Thyroid gland (tissue), 4 donors: ENCODE data around the gene SMS. TPM values are rescaled to one million over a fixed set of nuclear protein-coding genes. Genes with fewer than 3 reads are reported as not detected.
"Not testable (repeated sequence)": the region's sequence is repeated elsewhere in the genome, so short reads cannot be mapped to it uniquely, and the experiment has no call there.

Experiments used
- DNase-seq, 2 donors: peaks; one replicate each; pipeline ENCODE4 v3.0.0-alpha.2; 2019
- H3K27ac ChIP-seq, 3 donors: fragments of 200-600 bp; sonication (generic); 1 replicate in 2 of 3; 2 replicates in 1 of 3; pipeline ENCODE4 v1.5.1; 2016 to 2019; ENCODE audit warnings: mild to moderate bottlenecking in 1 of 3, moderate library complexity in 1 of 3
- H3K27me3 ChIP-seq: fragments of 200-600 bp; sonication (generic); one replicate; pipeline ENCODE4 v1.5.1; 2019
- H3K36me3 ChIP-seq, 2 donors: fragments of 200-600 bp; sonication (generic); one replicate each; pipeline ENCODE4 v1.5.1; 2016 to 2019
- H3K4me1 ChIP-seq, 2 donors: fragments of 200-600 bp; sonication (generic); one replicate each; pipeline ENCODE4 v1.5.1; 2017 to 2019
- H3K4me3 ChIP-seq, 3 donors: fragments of 200-600 bp; sonication (generic); replicated peaks in 1 of 3; 1 replicate in 2 of 3; 2 replicates in 1 of 3; pipeline ENCODE4 v1.5.1; 2016; ENCODE audit warnings: mild to moderate bottlenecking in 1 of 3
- H3K9me3 ChIP-seq: fragments of 200-600 bp; sonication (generic); one replicate; pipeline ENCODE4 v1.5.1; 2017
- POLR2A ChIP-seq, 2 donors: fragments of 450-650 bp; IDR thresholded peaks; one replicate each; pipeline ENCODE4 v1.6.1; 2017; ENCODE audit warnings: antibody characterized with exemption in 2 of 2, mild to moderate bottlenecking in 2 of 2, moderate library complexity in 1 of 2
- WGBS, 2 donors: methylation state at CpG; one replicate each; pipeline ENCODE4 v1.1.5; 2017; 5-methylcytosine and 5-hydroxymethylcytosine counted together
- intact Hi-C: fragments of 100-400 bp; cut with DNase I; formaldehyde crosslinking; loops from one replicate; pipeline ENCODE4 v1.15.1; 2023
- total RNA-seq, 4 donors: library from RNA; depleted of rRNA; stranded (reverse); fragments of >200 nt; gene quantifications; one replicate each; pipeline ENCODE4 v1.2.3, GENCODE V29; 2016
- TF ChIP-seq, protein P1 (sequence below), 6 experiments: fragments of 200-600 bp in 3 of 6; fragments of 450-650 bp in 3 of 6; sonication (generic) in 3 of 6; IDR thresholded peaks; one replicate each; pipeline ENCODE4 v1.5.1; 2016 to 2019; ENCODE audit warnings: antibody characterized with exemption in 6 of 6, mild to moderate bottlenecking in 2 of 6, inconsistent platforms in 1 of 6, moderate library complexity in 1 of 6

The SMS gene
- total RNA-seq, 4 donors from 2014 or later, result 89.6 to 128 (median 91.4) TPM

DNA sequence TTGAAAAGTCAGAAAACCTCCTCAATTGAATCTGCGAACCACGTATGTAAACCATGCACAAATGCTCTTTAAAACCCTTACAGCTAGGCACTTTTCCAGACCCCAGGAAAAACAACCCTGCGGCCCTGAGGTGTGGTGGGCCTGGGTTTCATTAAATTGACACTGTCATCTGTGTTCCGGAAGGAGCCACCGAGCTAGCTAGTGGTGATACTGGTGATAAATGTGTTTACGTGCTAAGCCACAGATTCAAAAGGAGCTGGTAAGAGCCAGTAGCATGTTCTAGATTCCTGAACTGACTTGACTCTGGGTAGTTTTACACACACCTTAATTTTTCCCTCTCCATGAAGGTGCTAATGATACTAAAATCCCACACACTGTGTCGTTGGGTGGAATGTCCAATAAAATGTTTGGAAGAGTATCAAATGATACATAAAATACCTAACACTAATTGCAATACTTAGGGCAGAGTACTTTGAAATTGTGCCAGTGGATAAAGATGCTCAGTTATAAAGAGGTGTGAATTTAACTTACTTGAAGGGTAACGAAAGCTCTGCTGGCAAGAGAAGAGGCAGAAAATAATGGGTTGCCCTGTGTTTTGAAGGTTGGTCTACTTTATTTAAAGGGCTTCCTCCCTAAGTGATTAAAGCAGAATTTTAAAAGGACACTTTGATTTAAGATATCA, 8.5 kb downstream of the SMS start:
- peaks cover 22 to 29% of the 10 kb centered on the region in 2 donors for H3K4me1 ChIP-seq
- H3K9me3 ChIP-seq, result no peaks in the 10 kb centered on the region
- 87 to 89% methylated on average over 7 to 8 of the region's 8 CpGs for WGBS, 2 donors
- no peak for TF ChIP-seq POLR2A (IDR thresholded peaks at IDR 0.05)
- TF ChIP-seq, protein P1, sequence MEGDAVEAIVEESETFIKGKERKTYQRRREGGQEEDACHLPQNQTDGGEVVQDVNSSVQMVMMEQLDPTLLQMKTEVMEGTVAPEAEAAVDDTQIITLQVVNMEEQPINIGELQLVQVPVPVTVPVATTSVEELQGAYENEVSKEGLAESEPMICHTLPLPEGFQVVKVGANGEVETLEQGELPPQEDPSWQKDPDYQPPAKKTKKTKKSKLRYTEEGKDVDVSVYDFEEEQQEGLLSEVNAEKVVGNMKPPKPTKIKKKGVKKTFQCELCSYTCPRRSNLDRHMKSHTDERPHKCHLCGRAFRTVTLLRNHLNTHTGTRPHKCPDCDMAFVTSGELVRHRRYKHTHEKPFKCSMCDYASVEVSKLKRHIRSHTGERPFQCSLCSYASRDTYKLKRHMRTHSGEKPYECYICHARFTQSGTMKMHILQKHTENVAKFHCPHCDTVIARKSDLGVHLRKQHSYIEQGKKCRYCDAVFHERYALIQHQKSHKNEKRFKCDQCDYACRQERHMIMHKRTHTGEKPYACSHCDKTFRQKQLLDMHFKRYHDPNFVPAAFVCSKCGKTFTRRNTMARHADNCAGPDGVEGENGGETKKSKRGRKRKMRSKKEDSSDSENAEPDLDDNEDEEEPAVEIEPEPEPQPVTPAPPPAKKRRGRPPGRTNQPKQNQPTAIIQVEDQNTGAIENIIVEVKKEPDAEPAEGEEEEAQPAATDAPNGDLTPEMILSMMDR (IDR thresholded peaks at IDR 0.05), result no peak
- no peaks in the 10 kb centered on the region for H3K27me3 ChIP-seq
- intact Hi-C loops, result no loop called here
- no peak overlapping the region for H3K4me3 ChIP-seq
- DNase-seq, result no peak
- no peaks in the 10 kb centered on the region for H3K36me3 ChIP-seq
- no peak overlapping the region for H3K27ac ChIP-seq

DNA sequence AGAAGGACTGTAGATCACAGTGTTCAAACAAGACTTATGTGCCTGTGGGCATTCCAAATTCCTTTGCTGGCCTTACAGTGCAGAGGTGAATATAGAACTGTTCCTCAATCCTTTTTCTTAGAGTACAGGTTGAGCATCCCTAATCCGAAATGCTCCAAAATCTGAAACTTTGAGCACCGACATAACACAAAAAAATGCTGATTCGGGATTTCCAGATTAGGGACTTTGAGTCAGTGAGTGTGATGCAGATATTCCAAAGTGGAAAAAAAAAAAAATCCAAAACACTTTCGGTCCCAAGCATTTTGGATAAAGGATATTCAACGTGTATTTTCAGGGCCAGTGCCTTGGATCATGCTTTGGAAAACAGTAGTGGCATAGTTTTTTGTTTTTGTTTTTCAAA, 9.2 kb downstream of the SMS start:
- no peak for TF ChIP-seq POLR2A (IDR thresholded peaks at IDR 0.05)
- TF ChIP-seq, protein P1 (IDR thresholded peaks at IDR 0.05), result no peak
- Histone ChIP-seq H3K27ac (no peak overlapping the region), H3K4me3 (no peak overlapping the region), H3K9me3 (no peaks in the 10 kb centered on the region), H3K27me3 (no peaks in the 10 kb centered on the region), H3K36me3 (no peaks in the 10 kb centered on the region), H3K4me1 (peaks cover 28 to 31% of the 10 kb centered on the region in 2 donors)
- 89 to 92% methylated on average over 5 of the region's 5 CpGs for WGBS, 2 donors
- intact Hi-C loops, result no loop called here
- DNase-seq, result no peak

- H3K27me3 ChIP-seq, intact Hi-C loops, H3K36me3 ChIP-seq, H3K4me3 ChIP-seq, H3K27ac ChIP-seq, H3K9me3 ChIP-seq, DNase-seq: not testable (repeated sequence)
- H3K4me1 ChIP-seq, result peaks cover 29 to 37% of the 10 kb centered on the region in 2 donors
- 88 to 100% methylated on average over 1 of the region's 1 CpG for WGBS, 2 donors
Measured at GRCh38 chrX:21950557-21950956, 10.0 kb downstream of the SMS start.

DNA sequence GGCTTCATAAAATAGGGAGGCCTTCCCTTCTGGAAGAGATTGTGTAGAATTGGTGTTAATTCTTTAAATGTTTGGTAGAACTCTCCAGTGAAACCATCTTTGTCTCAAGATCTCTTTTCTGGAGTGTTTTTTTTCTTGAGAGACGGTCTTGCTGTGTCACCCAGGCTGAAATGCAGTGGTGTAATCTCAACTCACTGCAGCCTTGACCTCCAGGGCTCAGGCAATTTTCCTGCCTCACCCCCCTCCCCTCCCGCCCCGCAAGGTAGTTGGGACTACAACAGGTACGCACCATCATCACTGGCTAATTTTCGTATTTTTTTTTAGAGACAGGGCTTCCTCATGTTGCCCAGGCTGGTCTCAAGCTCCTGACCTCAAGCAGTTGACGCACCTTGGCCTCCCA, 12.1 kb downstream of the SMS start:
- no peak for DNase-seq
- 71 to 74% methylated on average over 6 of the region's 6 CpGs for WGBS, 2 donors
- Histone ChIP-seq H3K27me3 (no peaks in the 10 kb centered on the region), H3K27ac (no peak overlapping the region), H3K4me1 (peaks cover 15 to 25% of the 10 kb centered on the region in 2 donors), H3K4me3 (no peak overlapping the region), H3K36me3 (no peaks in the 10 kb centered on the region), H3K9me3 (no peaks in the 10 kb centered on the region)
- TF ChIP-seq, protein P1 (IDR thresholded peaks at IDR 0.05), result no peak
- no peak for TF ChIP-seq POLR2A (IDR thresholded peaks at IDR 0.05)
- intact Hi-C loops, result no loop called here

DNA sequence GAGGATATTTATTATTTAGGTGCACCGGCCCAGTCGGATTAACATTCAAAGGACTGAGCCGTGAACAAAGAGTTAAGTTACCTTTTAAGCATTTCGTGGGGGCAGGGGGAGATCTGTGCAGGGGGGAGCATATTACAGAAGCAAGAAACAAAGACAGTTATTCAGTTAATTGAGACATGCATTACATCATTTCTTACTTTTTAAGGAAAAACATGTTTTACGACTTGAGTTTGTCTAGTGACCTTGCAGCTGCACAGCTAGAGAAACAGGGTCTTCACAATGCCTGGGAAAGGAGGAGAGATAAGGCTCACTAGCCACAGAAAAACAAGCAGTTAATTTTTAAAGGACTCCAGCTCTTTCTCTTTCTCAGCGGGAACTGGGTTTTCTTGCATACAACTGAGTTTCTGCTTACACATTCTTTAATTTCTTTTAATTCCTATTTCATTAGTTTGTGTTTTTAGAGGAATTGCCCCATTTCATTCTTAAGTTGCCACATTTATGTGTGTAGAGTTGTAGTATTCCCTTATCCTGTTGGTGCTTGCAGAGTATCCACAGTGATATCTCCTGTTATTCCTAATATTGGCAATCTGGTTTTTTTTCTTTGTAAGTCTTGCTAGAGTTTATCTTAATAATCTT, 12.8 kb downstream of the SMS start:
- H3K27ac ChIP-seq, H3K36me3 ChIP-seq, DNase-seq, H3K4me3 ChIP-seq, H3K9me3 ChIP-seq, H3K27me3 ChIP-seq, intact Hi-C loops: not testable (repeated sequence)
- H3K4me1 ChIP-seq, result peaks cover 15 to 24% of the 10 kb centered on the region in 2 donors
- 44 to 58% methylated on average over 6 of the region's 6 CpGs for WGBS, 2 donors
